SK-N-SH (cell line): ENCODE results near the gene SUPT3H. TPM values are rescaled to one million over a fixed set of nuclear protein-coding genes. Genes with fewer than 3 reads are reported as not detected.

Experiments used
- CTCF ChIA-PET: fragments of 300-600, 350-600 bp; formaldehyde crosslinking; extraction: SDS; loops from one replicate; lab custom pipeline; 2021; lab: Yijun Ruan, JAX
- POLR2A ChIA-PET: fragments of 350-600 bp; sonication (Branson Sonifier 250); formaldehyde crosslinking; extraction: SDS; loops from one replicate; lab custom pipeline; 2020; ENCODE audit warnings: antibody characterized with exemption, inconsistent platforms; lab: Yijun Ruan, JAX
- DNase-seq: peaks from one replicate; pipeline ENCODE4 v3.0.0; 2012
- H2AFZ ChIP-seq: fragments of 200-600 bp; sonication (generic); 2 replicates; pipeline ENCODE4 v1.8.1; 2016; ENCODE audit warnings: antibody characterized with exemption, mild to moderate bottlenecking, low read depth
- H3F3A ChIP-seq: fragments of 200-600 bp; sonication (generic); replicated peaks from 2 replicates; pipeline ENCODE3; 2016; ENCODE audit warnings: antibody characterized with exemption, mild to moderate bottlenecking; ENCODE audit not compliant: insufficient read depth
- H3K27ac ChIP-seq, 2 experiments: fragments of 200-500 bp in 1 of 2; fragments of 200-600 bp in 1 of 2; sonication (Bioruptor generic) in 1 of 2; sonication (generic), shearing (Covaris generic) in 1 of 2; 2 replicates each; pipeline versions ENCODE4 v1.5.1 to v1.6.1; 2014 to 2016; ENCODE audit warnings: low read depth in 2 of 2, inconsistent platforms in 1 of 2, low read length in 1 of 2, mild to moderate bottlenecking in 1 of 2, mixed read lengths in 1 of 2
- H3K27me3 ChIP-seq: fragments of 200-600 bp; sonication (generic), shearing (Covaris generic); 2 replicates; pipeline ENCODE4 v1.6.1; 2016; ENCODE audit warnings: mixed run types; ENCODE audit not compliant: insufficient read depth
- H3K36me3 ChIP-seq, 2 experiments: fragments of 200-500 bp in 1 of 2; fragments of 200-600 bp in 1 of 2; sonication (Bioruptor generic) in 1 of 2; sonication (generic) in 1 of 2; replicated peaks in 1 of 2; 2 replicates each; pipeline versions ENCODE3 to v1.5.1; 2014 to 2016; ENCODE audit warnings: low read length in 1 of 2, mild to moderate bottlenecking in 1 of 2; ENCODE audit not compliant: insufficient read depth in 2 of 2, control insufficient read depth in 1 of 2
- H3K4me1 ChIP-seq, 2 experiments: fragments of 200-500 bp in 1 of 2; fragments of 200-600 bp in 1 of 2; sonication (Bioruptor generic) in 1 of 2; sonication (generic), shearing (Covaris generic) in 1 of 2; 2 replicates each; pipeline versions ENCODE4 v1.5.1 to v1.6.1; 2014 to 2016; ENCODE audit warnings: low read depth in 1 of 2, low read length in 1 of 2, mixed run types in 1 of 2; ENCODE audit not compliant: insufficient read depth in 2 of 2, control insufficient read depth in 1 of 2
- H3K4me2 ChIP-seq: fragments of 200-600 bp; sonication (generic), shearing (Covaris generic); 2 replicates; pipeline ENCODE4 v1.6.1; 2017; ENCODE audit warnings: mixed run types
- H3K4me3 ChIP-seq, 2 experiments: fragments of 200-500 bp in 1 of 2; fragments of 200-600 bp in 1 of 2; sonication (Bioruptor generic) in 1 of 2; sonication (generic), shearing (Covaris generic) in 1 of 2; 2 replicates each; pipeline versions ENCODE4 v1.5.1 to v1.8.1; 2014 to 2016; ENCODE audit warnings: low read depth in 2 of 2, inconsistent platforms in 1 of 2, low read length in 1 of 2, mild to moderate bottlenecking in 1 of 2, mixed read lengths in 1 of 2, moderate library complexity in 1 of 2
- H3K79me2 ChIP-seq: fragments of 200-600 bp; sonication (generic); 2 replicates; pipeline ENCODE4 v1.8.1; 2017; ENCODE audit warnings: mild to moderate bottlenecking; ENCODE audit not compliant: insufficient read depth
- H3K9ac ChIP-seq: fragments of 200-600 bp; sonication (generic); 2 replicates; pipeline ENCODE4 v1.6.1; 2017; ENCODE audit warnings: mixed run types
- H3K9me2 ChIP-seq: fragments of 200-600 bp; sonication (generic); 2 replicates; pipeline ENCODE4 v1.6.1; 2017; ENCODE audit warnings: mixed run types
- H3K9me3 ChIP-seq: fragments of 200-600 bp; sonication (generic); 2 replicates; pipeline ENCODE4 v1.6.1; 2017; ENCODE audit warnings: mixed run types, mild to moderate bottlenecking, moderate library complexity
- H4K20me1 ChIP-seq: fragments of 200-600 bp; sonication (generic); 2 replicates; pipeline ENCODE4 v1.6.1; 2017; ENCODE audit warnings: mild to moderate bottlenecking, mixed run types; ENCODE audit not compliant: insufficient read depth
- CHD2 ChIP-seq: fragments of 150-350 bp; IDR thresholded peaks from 2 replicates; pipeline ENCODE4 v1.6.1; 2018; ENCODE audit warnings: low read length; ENCODE audit not compliant: partially characterized antibody
- CTCF ChIP-seq: fragments of 200-600 bp; sonication (generic); IDR thresholded peaks from 2 replicates; pipeline ENCODE4 v1.6.1; 2017; ENCODE audit warnings: antibody characterized with exemption, mild to moderate bottlenecking, moderate library complexity
- EP300 ChIP-seq, 2 experiments: IDR thresholded peaks; 2 replicates each; pipeline versions ENCODE4 v1.4.0 to v1.6.1; 2012; ENCODE audit warnings: borderline replicate concordance in 1 of 2, low read depth in 1 of 2, low read length in 1 of 2
- FOXJ3 ChIP-seq: sonication (generic); formaldehyde crosslinking; IDR thresholded peaks from 2 replicates; pipeline ENCODE4 v1.5.1; 2020; ENCODE audit warnings: mild to moderate bottlenecking, missing genetic modification reagents
- FOXM1 ChIP-seq: IDR thresholded peaks from 2 replicates; pipeline ENCODE4 v1.4.0; 2012; ENCODE audit warnings: low read depth, mild to moderate bottlenecking
- GATA2 ChIP-seq: sonication (generic); formaldehyde crosslinking; IDR thresholded peaks from 2 replicates; pipeline ENCODE4 v1.5.0; 2020; ENCODE audit warnings: mild to moderate bottlenecking, missing genetic modification reagents
- IRF3 ChIP-seq: fragments of 150-350 bp; IDR thresholded peaks from 2 replicates; pipeline ENCODE4 v1.6.1; 2016; ENCODE audit warnings: mild to moderate bottlenecking, low read depth, low read length
- JUND ChIP-seq: IDR thresholded peaks from 2 replicates; pipeline ENCODE4 v1.4.0; 2012
- MAX ChIP-seq: IDR thresholded peaks from 2 replicates; pipeline ENCODE4 v1.4.0; 2012; ENCODE audit warnings: low read depth
- MEF2A ChIP-seq: IDR thresholded peaks from 2 replicates; pipeline ENCODE4 v1.4.0; 2012; ENCODE audit warnings: low read depth, borderline replicate concordance
- MXI1 ChIP-seq: IDR thresholded peaks from 2 replicates; pipeline ENCODE4 v1.6.1; 2012; ENCODE audit warnings: mild to moderate bottlenecking, low read depth, low read length, improper control_type of control experiment
- NFIC ChIP-seq: IDR thresholded peaks from 2 replicates; pipeline ENCODE4 v1.4.0; 2012; ENCODE audit warnings: borderline replicate concordance
- NRF1 ChIP-seq: IDR thresholded peaks from 2 replicates; pipeline ENCODE4 v1.6.1; 2012; ENCODE audit warnings: low read depth, mild to moderate bottlenecking, low read length
- PBX3 ChIP-seq: IDR thresholded peaks from 2 replicates; pipeline ENCODE4; 2012
- SIN3A ChIP-seq: IDR thresholded peaks from 2 replicates; pipeline ENCODE4 v1.6.1; 2012; ENCODE audit warnings: low read depth, mild to moderate bottlenecking, low read length, moderate library complexity, borderline replicate concordance
- TEAD4 ChIP-seq: IDR thresholded peaks from 2 replicates; pipeline ENCODE4 v1.4.0; 2012; ENCODE audit warnings: mild to moderate bottlenecking, borderline replicate concordance; ENCODE audit not compliant: insufficient read depth
- USF1 ChIP-seq: IDR thresholded peaks from 2 replicates; pipeline ENCODE4 v1.4.0; 2012; ENCODE audit warnings: low read depth, borderline replicate concordance
- USF2 ChIP-seq: fragments of 150-350 bp; IDR thresholded peaks from 2 replicates; pipeline ENCODE4 v1.6.1; 2017; ENCODE audit warnings: antibody characterized with exemption, low read length, low read depth, borderline replicate concordance
- YY1 ChIP-seq: IDR thresholded peaks from 2 replicates; pipeline ENCODE4 v1.4.0; 2012; ENCODE audit warnings: low read depth, mild to moderate bottlenecking
- ZBTB33 ChIP-seq: IDR thresholded peaks from 2 replicates; pipeline ENCODE4 v1.4.0; 2012; ENCODE audit warnings: low read depth, borderline replicate concordance
- WGBS: methylation state at CpG from one replicate; pipeline ENCODE4 v1.1.6; 2017; ENCODE audit warnings: low lambda C conversion rate; 5-methylcytosine and 5-hydroxymethylcytosine counted together
- polyA plus RNA-seq, 3 experiments: library from polyadenylated mRNA; depleted of rRNA; stranded (reverse); fragments of >200 nt; gene quantifications; 2 replicates each; pipeline ENCODE4 v1.2.3, GENCODE V29; 2012

SUPT3H gene
- polyA plus RNA-seq, 1 of the 3 experiments (the other 2 are of a cell fraction): 10.9 TPM

- no peak for TF ChIP-seq PBX3
- TF ChIP-seq SIN3A: no peak
- TF ChIP-seq NFIC: no peak
- no peak for TF ChIP-seq ZBTB33
- TF ChIP-seq MAX: no peak
Measured at GRCh38 chr6:45196121-45196520, 181.6 kb downstream of the SUPT3H start (continued).

- CTCF ChIA-PET: no interaction called here
- Histone ChIP-seq H3K27ac (no peak overlapping the region), H3K4me2 (no peak overlapping the region), H3K9ac (no peak overlapping the region), H3F3A (no peaks in the 10 kb centered on the region), H3K36me3 (no peaks in the 10 kb centered on the region), H3K9me3 (no peaks in the 10 kb centered on the region), H3K79me2 (no peaks in the 10 kb centered on the region), H4K20me1 (no peaks in the 10 kb centered on the region), H3K9me2 (no peaks in the 10 kb centered on the region), H2AFZ (no peak overlapping the region), H3K4me3 (no peak overlapping the region)
- POLR2A ChIA-PET: no interaction called here
- TF ChIP-seq USF2 (no peak), PBX3 (no peak), CTCF (no peak), JUND (no peak), GATA2 (no peak), IRF3 (no peak), FOXM1 (no peak), EP300 (IDR thresholded peaks at IDR 0.05; ENCODE audit: borderline replicate concordance in 1 of 2, low read depth in 1 of 2, low read length in 1 of 2) (no peak), USF1 (no peak), TEAD4 (no peak), YY1 (no peak), FOXJ3 (CRISPR knock-in tag) (no peak), MXI1 (no peak), MEF2A (no peak), CHD2 (no peak), NRF1 (no peak)
- TF ChIP-seq, all 33 proteins: peak for 0
- DNase-seq: no peak
- Histone ChIP-seq H3K27me3 (no peaks in the 10 kb centered on the region), H3K4me1 (peaks cover 0 to 9% of the 10 kb centered on the region in 2 experiments; a peak in 2 of 4 replicates)
- WGBS: 91% methylated on average over 1 of the region's 1 CpG
Measured at GRCh38 chr6:45195137-45195536, 182.6 kb downstream of the SUPT3H start.
